HepG2 (cell line): ENCODE measurements around the gene PHB1. TPM values are rescaled to one million over a fixed set of nuclear protein-coding genes. Genes with fewer than 3 reads are reported as not detected.

ENCODE experiments used
- CC2D1A ChIP-seq: sonication (generic); formaldehyde crosslinking; IDR thresholded peaks from 2 replicates; pipeline ENCODE4 v1.8.1; 2023; ENCODE audit warnings: mild to moderate bottlenecking, missing genetic modification reagents
- CREB1 ChIP-seq, 2 experiments: fragments of 450-650 bp in 1 of 2; IDR thresholded peaks; 2 replicates each; pipeline ENCODE4 v1.6.1; 2016 to 2017; ENCODE audit warnings: control low read depth in 1 of 2, mild to moderate bottlenecking in 1 of 2, missing compliant biosample characterization in 1 of 2, missing genetic modification characterization in 1 of 2
- DRAP1 ChIP-seq: IDR thresholded peaks from 2 replicates; pipeline ENCODE4 v1.6.1; 2016; ENCODE audit warnings: missing genetic modification reagents, missing compliant biosample characterization
- IRF1 ChIP-seq: sonication (generic); formaldehyde crosslinking; IDR thresholded peaks from 2 replicates; pipeline ENCODE4 v1.4.0; 2020; ENCODE audit warnings: low read depth, mild to moderate bottlenecking, missing genetic modification reagents
- KAT8 ChIP-seq: IDR thresholded peaks from 2 replicates; pipeline ENCODE4 v1.6.1; 2016; ENCODE audit warnings: missing genetic modification reagents, missing compliant biosample characterization
- MNT ChIP-seq: fragments of 450-650 bp; IDR thresholded peaks from 2 replicates; pipeline ENCODE4 v1.6.1; 2016
- PRDM10 ChIP-seq: sonication (generic); formaldehyde crosslinking; IDR thresholded peaks from 2 replicates; pipeline ENCODE4 v1.4.0; 2020; ENCODE audit warnings: low read depth, missing genetic modification reagents
- PRDM4 ChIP-seq: sonication (generic); formaldehyde crosslinking; IDR thresholded peaks from 2 replicates; pipeline ENCODE4 v1.9.0; 2021; ENCODE audit warnings: missing genetic modification reagents, borderline replicate concordance
- RORA ChIP-seq: sonication (generic); formaldehyde crosslinking; IDR thresholded peaks from 2 replicates; pipeline ENCODE4 v1.5.0; 2020; ENCODE audit warnings: mild to moderate bottlenecking, missing genetic modification reagents, moderate library complexity
- SP4 ChIP-seq: sonication (generic); formaldehyde crosslinking; IDR thresholded peaks from 2 replicates; pipeline ENCODE4 v1.8.1; 2023; ENCODE audit warnings: mild to moderate bottlenecking, missing genetic modification reagents
- ZBTB43 ChIP-seq: sonication (generic); formaldehyde crosslinking; conservative IDR thresholded peaks from 2 replicates; pipeline ENCODE4 v1.4.0; 2020; ENCODE audit warnings: missing genetic modification reagents
- ZBTB44 ChIP-seq: sonication (generic); formaldehyde crosslinking; IDR thresholded peaks from 2 replicates; pipeline ENCODE4 v1.4.0; 2020; ENCODE audit warnings: missing genetic modification reagents
- ZNF354B ChIP-seq: sonication (generic); formaldehyde crosslinking; IDR thresholded peaks from 2 replicates; pipeline ENCODE4 v1.8.0; 2022; ENCODE audit warnings: mild to moderate bottlenecking, missing genetic modification reagents
- ZNF564 ChIP-seq: sonication (generic); formaldehyde crosslinking; IDR thresholded peaks from 2 replicates; pipeline ENCODE4 v1.8.1; 2023; ENCODE audit warnings: mild to moderate bottlenecking, missing genetic modification reagents
- ZNF616 ChIP-seq: sonication (generic); formaldehyde crosslinking; IDR thresholded peaks from 2 replicates; pipeline ENCODE4 v1.5.0; 2020; ENCODE audit warnings: low read depth, mild to moderate bottlenecking, missing genetic modification reagents
- polyA plus RNA-seq, 8 experiments: library from polyadenylated mRNA; depleted of rRNA in 3 of 8; stranded (reverse) in 7 of 8; unstranded in 1 of 8; fragments of >200 nt; fragmentation: Illumina TruSeq in 4 of 8; extraction: Trizol in 4 of 8; gene quantifications; 2 replicates each; pipeline versions ENCODE4 v1.2.1 to v1.2.3, GENCODE V29; 2011 to 2016; ENCODE audit warnings: low read depth in 4 of 8, missing spikeins in 1 of 8, mixed read lengths in 1 of 8; ENCODE audit not compliant: insufficient read depth in 1 of 8
- total RNA-seq, 5 experiments: library from RNA; depleted of rRNA; stranded (reverse); fragments of >200 nt; fragmentation: Illumina TruSeq; extraction: Trizol; gene quantifications; 2 replicates each; pipeline ENCODE4 v1.2.3, GENCODE V29; 2016; ENCODE audit warnings: low read depth in 1 of 5

PHB1 gene
- total and polyA plus RNA-seq, 2 of the 13 experiments (the other 11 are each of a cell fraction or from before 2014, with no cell fraction given): 515 to 688 TPM

- TF ChIP-seq CREB1 (IDR thresholded peaks at IDR 0.05) (peak; percentile 75), CREB1 (CRISPR knock-in tag; IDR thresholded peaks at IDR 0.05) (peak; percentile 96), ZNF564 (CRISPR knock-in tag) (0 out of 2 replicates have a peak, but pooled peaks have one; percentile 33), MNT (peak; percentile 84), ZBTB43 (CRISPR knock-in tag) (0 out of 2 replicates have a peak, but pooled peaks have one; percentile 56), IRF1 (CRISPR knock-in tag) (no peak), ZBTB44 (CRISPR knock-in tag) (no peak; the same call in 1 of the 2 replicates), CC2D1A (CRISPR knock-in tag) (no peak; the same call in 1 of the 2 replicates), ZNF354B (no peak), PRDM4 (no peak), DRAP1 (CRISPR knock-in tag) (peak; percentile 88), KAT8 (CRISPR knock-in tag) (peak; percentile 95), RORA (CRISPR knock-in tag) (no peak), SP4 (CRISPR knock-in tag) (peak; percentile 98), PRDM10 (CRISPR knock-in tag) (no peak), ZNF616 (CRISPR knock-in tag) (0 out of 2 replicates have a peak, but pooled peaks have one; percentile 82)
These were observed at the start of gene PHB1 (continued) for GRCh38 chr17:49414622-49415350.
